ENCODE data around the gene MOB2.

The MOB2 gene

GRCh38 chr11:1422481-1422880 is 64.1 kb downstream of the MOB2 start:
- H3K27ac Mint-ChIP-seq: no peak overlapping the region
- H3K27me3 Mint-ChIP-seq (ENCODE audit: low read depth): no peaks in the 10 kb centered on the region
- H3K4me3 Mint-ChIP-seq: no peak overlapping the region
- TF ChIP-seq, protein P1, sequence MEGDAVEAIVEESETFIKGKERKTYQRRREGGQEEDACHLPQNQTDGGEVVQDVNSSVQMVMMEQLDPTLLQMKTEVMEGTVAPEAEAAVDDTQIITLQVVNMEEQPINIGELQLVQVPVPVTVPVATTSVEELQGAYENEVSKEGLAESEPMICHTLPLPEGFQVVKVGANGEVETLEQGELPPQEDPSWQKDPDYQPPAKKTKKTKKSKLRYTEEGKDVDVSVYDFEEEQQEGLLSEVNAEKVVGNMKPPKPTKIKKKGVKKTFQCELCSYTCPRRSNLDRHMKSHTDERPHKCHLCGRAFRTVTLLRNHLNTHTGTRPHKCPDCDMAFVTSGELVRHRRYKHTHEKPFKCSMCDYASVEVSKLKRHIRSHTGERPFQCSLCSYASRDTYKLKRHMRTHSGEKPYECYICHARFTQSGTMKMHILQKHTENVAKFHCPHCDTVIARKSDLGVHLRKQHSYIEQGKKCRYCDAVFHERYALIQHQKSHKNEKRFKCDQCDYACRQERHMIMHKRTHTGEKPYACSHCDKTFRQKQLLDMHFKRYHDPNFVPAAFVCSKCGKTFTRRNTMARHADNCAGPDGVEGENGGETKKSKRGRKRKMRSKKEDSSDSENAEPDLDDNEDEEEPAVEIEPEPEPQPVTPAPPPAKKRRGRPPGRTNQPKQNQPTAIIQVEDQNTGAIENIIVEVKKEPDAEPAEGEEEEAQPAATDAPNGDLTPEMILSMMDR (IDR thresholded peaks at IDR 0.05; ENCODE audit: unreplicated experiment in 3 of 3): no peak
- peaks cover 13% of the 10 kb centered on the region for H3K9me3 Mint-ChIP-seq
- H3K36me3 Mint-ChIP-seq (ENCODE audit: low read depth): peaks cover 8% of the 10 kb centered on the region
- H3K4me1 Mint-ChIP-seq: no peaks in the 10 kb centered on the region

- TF ChIP-seq, protein P1 (IDR thresholded peaks at IDR 0.05; ENCODE audit: unreplicated experiment in 3 of 3): no peak
- Mint-ChIP-seq H3K27ac (no peak overlapping the region), H3K4me3 (no peak overlapping the region), H3K4me1 (no peaks in the 10 kb centered on the region), H3K9me3 (peaks cover 19% of the 10 kb centered on the region), H3K36me3 (ENCODE audit: low read depth) (peaks cover 11% of the 10 kb centered on the region), H3K27me3 (ENCODE audit: low read depth) (no peaks in the 10 kb centered on the region)
Measured at GRCh38 chr11:1421291-1421690, 65.3 kb downstream of the MOB2 start.

GRCh38 chr11:1419811-1420210 is 66.8 kb downstream of the MOB2 start:
- Mint-ChIP-seq H3K27ac (no peak overlapping the region), H3K9me3 (peaks cover 26% of the 10 kb centered on the region), H3K27me3 (ENCODE audit: low read depth) (no peaks in the 10 kb centered on the region), H3K4me1 (no peaks in the 10 kb centered on the region), H3K4me3 (no peak overlapping the region), H3K36me3 (ENCODE audit: low read depth) (peaks cover 11% of the 10 kb centered on the region)
- TF ChIP-seq, protein P1 (IDR thresholded peaks at IDR 0.05; ENCODE audit: unreplicated experiment in 3 of 3): no peak
